GM18870 (cell line): Measurements from ENCODE around the gene ZKSCAN7.
"Not testable (repeated sequence)": the region's sequence is repeated elsewhere in the genome, so short reads cannot be mapped to it uniquely, and the experiment has no call there.

Source experiments
- ATAC-seq: cut with Tn5 transposase; IDR thresholded peaks from one replicate; pipeline ENCODE4 v1.9.1; 2021; ENCODE audit warnings: moderate library complexity; ENCODE audit not compliant: unreplicated experiment

ZKSCAN7 gene

DNA sequence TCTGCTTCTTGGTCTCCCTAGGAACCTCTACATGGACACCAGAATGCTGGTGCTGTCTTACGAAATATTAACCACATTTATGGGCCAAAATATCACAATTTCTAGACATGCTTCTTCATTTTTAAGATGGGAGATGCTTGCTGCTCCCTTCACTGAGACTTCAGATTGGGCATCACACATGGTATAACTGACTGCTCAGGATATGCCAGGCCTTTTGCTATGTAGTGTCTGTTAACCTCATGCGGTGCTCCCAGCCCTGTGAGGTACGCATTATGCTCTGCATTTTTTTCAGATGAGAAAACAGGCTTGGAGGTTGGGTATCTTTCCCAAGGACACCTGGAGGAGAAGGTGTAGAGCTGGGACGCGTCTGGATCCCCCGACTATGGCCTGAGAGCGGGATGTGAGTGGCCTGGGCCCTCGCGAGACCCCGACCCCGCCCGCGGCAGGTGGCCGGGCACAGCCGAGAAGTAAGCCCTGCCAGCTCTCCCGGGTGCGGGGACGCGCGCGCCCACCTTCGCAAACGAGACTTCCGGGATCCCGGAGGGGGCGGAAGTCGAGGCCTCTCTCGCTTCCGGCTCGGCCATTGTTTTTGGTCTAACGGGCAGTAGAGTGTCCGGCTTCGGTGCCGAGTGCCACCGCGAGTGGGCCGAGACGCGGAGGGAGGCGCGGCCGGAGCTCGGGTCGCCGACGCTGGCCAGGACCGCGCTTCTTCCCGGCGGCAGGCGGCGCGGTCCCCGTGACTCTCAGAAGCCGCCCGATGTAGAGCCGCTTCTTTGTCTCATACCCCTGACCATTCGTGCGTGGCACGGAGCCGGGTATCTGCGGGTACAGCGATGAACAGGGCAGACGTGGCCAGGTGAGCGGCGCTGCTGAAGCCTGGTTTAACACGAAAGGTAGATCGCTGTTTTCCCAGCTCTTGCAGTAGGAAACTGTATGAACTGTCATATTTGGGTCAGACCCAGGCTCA lies at the start of gene ZKSCAN7:
Gene ZKSCAN7, plus strand, starts transcription at position 568 of the 967 bp plus-strand sequence. CDS start 1,855 bp downstream, outside the sequence.
- ATAC-seq = no peak

DNA sequence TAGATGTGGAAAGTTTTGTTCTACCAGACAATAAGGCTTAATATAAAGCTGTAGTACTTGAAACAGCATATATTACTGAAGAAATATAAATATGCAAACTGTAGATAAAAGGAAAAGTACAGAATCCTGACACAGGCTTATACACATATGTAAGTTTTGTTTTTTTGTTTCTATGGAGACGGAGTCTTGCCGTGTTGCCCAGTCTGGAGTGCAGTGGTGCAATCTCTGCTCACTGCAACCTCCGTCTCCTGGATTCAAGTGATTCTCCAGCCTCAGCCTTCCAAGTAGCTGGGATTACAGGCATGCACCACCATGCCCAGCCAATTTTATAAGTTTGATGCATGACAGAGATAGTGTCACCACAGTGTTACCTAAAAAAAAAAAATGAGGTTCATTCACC lies 48.4 kb upstream of the ZKSCAN7 start:
- ATAC-seq = no peak

DNA sequence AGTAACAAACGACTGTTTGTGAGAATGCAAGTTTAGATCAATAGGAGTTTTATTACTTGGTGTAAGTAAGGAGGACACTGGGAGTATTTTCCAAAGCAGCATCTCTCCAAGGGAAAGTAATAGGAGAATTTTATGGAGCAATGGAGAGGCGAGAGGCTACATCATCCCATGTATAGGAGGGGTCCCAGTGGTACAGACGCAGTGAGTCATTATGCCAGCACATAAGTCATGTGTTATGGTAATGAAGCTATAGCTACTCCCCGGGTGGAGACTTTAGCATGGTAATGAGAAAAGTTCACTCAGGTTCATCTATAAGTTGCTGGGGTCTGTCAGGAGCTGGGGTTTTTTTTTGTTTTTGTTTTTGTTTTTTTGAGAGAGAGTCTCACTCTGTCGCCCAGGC lies 48.0 kb upstream of the ZKSCAN7 start:
- no peak for ATAC-seq

DNA sequence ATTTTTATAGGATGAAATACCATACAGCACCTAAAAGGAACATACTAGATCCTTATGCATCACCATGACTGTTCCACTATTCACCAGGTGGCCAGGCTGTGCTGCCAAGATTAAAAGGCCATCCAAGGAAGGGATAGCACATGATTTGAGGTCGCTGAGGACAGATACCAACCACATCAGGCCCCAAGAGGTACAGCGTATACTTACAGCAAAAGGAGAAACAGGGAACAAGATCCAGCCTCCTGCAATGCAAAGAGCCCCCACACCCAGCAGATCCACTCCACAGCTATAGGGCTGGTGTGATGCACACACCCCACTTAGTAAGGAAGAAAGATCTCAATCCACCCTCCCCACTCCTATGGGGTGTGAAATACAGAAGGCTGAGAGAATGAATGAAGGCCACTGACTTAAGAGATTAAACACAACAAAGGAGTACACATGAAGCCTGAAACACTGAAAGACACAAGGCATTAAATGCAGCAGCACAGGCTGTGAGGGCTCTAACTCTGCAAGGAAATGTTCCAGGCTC lies 45.5 kb upstream of the ZKSCAN7 start:
- no peak for ATAC-seq

DNA sequence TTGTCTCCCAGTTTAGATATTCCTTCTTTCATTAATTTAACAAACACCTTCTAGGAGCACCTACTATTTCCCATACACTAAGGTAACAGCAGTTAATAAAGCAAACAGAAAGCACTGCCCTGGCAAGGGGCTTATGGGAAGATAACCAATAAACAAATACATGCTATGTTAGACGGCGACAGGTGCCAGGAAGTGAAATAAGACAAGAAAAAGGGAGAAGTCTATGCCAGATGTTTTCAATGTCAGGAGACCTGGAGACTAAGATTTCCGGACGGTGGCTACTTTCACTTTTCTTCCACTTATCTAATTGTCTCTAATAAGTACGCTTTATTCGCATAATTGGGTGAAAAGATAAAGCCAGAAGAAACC lies 45.0 kb upstream of the ZKSCAN7 start:
- ATAC-seq = no peak

DNA sequence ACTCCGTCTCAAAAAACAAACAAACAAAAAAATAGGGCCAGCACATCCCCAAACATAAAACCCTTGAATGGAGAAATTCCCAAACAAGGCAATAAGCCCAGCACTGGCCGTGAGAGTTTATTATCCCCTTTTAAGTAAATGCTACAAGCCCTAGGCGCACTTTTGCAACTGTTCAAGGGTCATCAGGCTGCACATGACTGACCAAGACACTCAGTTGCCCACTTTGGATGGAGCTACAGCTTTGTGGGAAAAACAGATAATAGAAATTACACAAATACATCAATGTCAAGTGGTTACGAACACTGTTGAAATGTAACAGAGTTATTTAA lies 43.8 kb upstream of the ZKSCAN7 start:
- ATAC-seq = no peak

DNA sequence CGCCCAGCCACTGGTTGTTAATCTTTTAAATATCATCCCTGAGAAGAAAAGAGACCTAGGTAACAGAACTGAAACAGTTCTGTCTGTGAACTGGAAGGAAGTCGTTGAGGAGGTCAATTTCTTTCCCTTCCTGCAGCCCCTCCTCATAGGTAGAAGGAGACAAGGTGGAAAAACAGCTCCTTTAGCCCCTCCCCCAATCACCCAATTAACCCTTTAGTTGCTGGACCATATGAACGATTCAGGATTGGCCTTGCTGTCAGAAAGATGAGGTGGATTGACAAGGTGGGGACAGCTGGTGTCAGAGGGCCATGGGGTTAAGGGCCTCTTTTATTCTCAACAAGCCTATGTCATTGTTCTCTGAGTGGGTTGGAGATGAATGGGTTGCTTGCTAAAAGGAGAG lies 41.5 kb upstream of the ZKSCAN7 start:
- ATAC-seq = no peak

DNA sequence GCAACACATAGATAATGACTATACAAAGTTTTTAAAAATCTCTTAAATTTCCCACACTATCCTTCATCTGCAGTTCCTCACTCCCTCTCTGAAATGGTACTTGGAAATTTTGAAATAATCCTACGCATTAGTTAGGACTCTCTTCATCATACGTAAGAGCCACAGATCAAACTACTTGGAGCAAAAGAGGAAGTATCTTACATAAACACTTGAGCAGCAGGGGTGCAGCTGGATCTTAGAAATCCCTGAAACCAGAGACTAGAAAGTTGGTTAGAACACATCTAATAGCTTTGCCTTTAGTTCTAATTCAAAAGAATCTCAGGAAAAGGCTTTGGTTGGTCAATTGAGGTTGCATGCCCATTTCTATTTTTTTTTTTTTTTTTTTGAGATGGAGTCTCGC lies 38.8 kb upstream of the ZKSCAN7 start:
- ATAC-seq = no peak

DNA sequence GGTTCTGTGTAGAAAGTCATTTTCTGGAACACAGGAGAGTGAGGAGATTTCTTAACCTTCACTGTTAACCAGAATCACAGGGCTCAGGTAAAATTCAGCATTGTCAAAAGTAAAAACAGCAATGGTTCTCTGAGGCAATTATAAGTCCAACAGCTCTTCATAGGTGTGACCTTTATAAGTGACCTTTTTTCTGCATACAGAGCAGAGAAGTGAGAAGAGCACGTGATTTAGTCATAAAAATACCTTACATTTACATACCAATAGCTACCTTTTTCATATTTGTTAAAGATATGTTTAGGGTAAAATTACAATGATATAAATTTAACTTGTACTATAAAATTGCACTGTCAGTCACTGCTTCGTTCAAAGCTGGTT lies 36.2 kb upstream of the ZKSCAN7 start:
- no peak for ATAC-seq

DNA sequence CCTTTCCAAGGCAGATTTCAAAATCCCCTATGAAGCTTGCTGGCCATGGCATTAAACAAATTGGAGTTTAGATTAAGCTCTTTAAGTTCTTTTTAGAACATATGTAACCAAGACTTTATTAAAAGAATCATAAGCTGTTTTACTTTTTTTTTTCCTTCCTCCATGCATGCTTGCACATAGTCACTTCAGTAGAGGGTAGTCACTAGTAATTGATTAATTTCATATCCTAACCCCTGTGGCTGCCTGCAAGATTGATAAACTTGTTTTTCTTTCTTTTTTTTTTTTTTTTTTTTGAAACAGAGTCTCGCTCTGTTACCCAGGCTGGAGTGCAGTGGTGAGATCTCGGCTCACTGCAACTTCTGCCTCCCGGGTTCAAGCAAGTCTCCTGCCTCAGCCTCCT lies 33.3 kb upstream of the ZKSCAN7 start:
- ATAC-seq = no peak

DNA sequence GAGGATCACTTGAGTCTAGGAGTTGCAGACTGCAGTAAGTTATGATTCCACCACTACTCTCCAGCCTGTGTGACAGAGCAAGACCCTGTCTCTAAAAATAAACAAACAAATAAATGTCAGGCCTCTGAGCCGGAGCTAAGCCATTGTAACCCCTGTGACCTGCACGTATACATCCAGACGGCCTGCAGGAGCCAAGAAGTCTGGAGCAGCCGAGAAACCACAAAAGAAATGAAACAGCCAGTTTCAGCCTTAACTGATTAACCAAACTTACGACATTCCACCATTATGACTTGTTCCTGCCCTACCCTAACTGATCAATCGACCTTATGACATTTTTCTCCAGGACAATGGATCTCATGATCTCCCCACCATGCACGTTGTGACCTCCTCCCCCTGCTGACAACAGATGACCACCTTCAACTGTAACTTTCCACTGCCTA lies 32.5 kb upstream of the ZKSCAN7 start:
- no peak for ATAC-seq

DNA sequence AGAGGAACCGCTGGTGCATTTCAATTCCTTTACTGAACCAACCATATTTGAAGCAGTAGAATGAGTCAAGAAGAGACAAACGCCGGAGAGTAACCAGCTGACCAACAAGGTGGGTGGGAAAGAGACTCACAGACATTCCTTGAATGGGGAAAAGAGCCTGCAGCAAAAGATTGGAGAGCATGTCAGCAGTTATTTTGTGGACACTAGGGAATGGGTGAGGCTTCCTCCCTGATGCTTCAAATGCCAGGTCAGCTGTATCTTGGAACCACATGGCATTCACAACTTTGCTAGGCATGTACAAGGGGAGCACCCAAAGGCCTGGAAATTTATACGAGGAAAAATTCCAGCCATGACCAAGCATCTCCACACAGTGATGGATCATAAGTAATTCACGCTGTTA lies 29.9 kb upstream of the ZKSCAN7 start:
- no peak for ATAC-seq

DNA sequence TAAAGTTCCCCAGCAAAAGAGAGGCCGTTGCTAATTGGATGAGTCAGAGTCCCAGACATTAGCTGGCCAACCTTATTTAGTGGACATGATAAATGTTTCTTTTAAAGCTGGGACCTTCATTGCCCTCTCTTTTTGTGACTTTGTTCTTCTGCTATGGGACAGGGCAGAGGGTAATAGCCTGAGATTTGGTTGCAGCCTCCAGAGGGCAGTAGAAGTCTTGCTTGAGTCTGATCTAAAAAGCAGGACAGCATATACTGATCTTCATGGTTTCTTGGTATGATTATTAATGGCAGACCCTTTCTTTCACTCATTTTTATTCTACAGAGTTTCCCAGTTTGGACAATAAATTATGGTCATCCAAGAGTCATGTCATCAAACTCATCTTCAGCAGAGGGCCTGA lies 25.1 kb upstream of the ZKSCAN7 start:
- ATAC-seq = no peak

DNA sequence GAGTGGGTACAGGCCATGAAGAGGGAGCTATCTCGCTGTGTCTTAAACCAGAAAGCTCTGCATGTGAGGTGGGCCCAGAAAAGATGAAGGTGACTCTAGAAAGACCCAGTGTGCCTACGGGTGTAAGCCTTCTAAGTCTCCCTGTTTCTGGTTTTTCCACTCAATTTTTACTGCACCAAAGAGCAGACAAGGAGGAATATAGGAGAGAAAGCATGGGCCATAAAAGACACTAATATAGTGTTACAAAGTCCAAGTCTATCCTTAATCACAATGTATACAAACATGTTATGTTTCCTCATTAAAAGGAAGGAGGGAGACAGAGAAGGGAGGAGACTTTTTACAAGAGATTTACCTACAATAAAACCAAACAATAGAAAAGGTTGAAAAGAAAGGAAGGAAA lies 24.1 kb upstream of the ZKSCAN7 start:
- no peak for ATAC-seq

DNA sequence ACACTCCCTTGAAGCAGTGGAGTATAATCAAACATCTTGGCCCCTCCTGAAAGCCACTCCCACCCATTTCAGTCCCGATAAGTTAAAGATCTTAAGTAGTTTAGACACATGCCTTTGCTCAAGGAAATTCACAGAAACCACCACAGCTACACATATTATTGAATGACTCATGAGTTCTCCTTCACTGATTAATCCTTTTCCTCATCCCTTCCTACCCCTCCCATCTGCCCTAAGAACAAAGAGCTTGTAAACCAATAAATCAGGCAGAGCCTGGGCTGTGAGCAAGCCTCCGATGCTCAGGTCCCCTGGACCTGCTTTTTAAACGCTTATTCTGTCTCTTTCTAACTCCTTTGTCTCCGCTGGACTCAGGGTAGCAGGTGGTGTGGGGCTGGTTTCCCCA lies 20.3 kb upstream of the ZKSCAN7 start:
- not testable (repeated sequence) for ATAC-seq

DNA sequence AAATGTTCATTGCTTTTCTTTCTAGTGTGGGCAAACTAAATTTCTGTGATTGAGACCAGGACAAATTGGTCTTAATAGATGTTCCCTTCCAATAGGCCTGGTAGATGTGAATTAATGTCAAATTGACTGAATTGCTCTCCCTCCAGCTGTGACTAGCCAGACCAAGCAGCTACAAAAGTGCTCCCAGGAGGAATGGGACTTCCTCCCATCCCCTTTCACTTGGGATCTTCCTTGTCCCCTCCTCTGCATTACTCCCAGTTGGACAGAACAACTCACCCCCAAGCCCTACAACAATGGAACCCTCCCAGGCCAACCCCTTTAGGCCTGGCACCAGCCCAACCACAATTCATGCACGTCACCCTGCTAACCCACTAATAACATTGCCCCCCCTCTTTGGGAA lies 19.6 kb upstream of the ZKSCAN7 start:
- ATAC-seq = no peak

DNA sequence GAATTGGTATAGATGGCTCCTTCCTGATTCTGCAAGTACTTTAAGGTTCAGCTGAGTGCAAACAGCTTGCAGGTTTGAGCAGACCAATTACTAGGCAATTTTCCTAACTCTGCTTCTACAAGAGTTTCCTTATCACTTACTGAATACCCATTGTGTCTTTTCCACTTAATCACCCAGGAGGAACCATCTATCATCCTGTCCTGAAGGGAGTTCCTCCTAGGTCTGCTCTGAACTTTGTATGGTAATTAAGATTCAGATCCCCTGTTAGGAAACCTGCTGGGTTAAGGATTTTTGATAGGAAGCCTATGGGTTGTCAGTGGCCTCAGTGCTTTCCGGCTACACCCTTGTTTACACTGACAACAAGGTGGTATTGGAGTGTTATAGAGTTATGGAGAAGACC lies 10.2 kb upstream of the ZKSCAN7 start:
- not testable (repeated sequence) for ATAC-seq

DNA sequence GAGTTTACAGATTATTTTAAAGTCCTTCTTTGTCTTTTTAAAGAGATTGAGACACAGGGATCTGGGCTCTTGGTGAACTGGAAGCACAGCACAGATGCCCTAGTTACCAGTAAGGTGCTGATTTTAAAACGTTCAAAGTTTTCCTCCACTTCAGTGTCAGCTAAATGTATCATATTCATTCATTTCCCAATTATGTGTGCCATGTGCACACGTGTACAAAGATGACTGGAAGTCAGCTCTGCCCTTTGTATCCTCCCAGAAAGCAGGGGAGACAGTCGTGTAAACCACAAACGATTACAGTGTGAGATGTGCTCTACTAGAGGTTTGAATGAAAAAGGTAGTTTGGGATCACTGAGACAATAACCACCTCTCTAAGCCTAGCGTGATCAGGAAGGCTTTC lies 730 bp downstream of the ZKSCAN7 start:
- no peak for ATAC-seq

DNA sequence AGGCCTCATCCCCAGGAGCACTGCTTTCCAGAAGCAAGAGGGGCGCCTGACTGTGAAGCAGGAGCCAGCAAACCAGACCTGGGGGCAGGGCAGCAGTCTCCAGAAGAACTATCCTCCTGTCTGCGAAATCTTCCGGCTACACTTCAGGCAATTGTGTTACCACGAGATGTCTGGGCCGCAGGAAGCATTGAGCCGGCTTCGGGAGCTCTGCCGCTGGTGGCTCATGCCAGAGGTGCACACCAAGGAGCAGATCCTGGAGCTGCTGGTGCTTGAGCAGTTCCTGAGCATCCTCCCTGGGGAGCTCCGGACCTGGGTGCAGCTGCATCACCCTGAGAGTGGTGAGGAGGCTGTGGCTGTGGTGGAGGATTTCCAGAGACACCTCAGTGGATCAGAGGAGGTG lies 2.1 kb downstream of the ZKSCAN7 start:
- no peak for ATAC-seq

DNA sequence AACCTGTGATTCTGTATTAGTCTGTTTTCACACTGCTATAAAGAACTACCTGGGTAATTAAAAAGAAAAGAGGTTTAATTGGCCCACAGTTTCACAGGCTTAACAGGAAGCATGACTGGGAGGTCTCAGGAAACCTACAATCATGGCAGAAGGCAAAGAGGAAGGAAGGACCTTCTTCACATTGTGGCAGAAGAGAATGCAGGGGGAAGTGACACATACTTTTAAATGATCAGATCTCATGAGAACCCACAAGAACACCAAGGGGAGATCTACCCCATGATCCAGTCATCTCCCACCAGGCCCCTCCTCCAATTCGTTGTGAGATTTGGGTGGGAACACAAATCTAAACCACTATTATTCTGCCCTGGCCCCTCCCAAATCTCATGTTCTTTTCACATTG lies 6.1 kb downstream of the ZKSCAN7 start:
- ATAC-seq = no peak

DNA sequence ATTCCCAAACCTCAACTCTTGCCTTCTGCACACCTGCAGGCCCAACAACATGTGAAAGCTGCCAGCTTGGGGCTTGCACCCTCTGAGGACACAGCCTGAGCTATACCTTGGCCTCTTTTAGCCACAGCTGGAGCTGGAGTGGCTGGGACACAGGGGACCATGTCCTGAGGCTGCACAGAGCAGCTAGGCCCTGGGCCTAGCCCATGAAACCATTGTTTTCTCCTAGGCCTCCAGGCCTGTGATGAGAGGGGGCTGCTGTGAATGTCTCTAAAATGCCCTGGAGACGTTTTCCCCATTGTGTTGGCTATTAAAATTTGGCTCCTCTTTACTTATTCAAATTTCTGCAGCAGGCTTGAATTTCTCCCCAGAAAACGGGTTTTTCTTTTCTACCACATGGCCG lies 7.2 kb downstream of the ZKSCAN7 start:
- no peak for ATAC-seq

DNA sequence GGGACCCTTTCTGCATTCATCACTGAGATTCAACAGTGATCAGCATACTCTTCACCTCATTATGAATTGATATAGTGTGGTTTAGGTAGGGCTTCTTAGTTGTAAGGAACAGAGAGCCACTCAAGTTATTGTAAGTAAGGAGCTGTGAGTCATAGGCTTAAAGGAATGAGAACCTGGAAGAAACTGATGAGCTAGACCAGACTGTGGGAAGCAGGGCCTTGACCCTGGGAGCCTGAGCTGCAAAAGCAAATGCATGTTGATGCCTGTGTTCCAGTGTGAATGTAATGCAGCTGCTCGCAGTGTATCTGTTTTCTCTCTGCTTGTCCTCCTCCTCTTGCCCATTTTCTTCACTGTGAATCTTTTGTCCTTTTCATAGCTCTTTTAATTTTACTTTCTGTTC lies 13.6 kb downstream of the ZKSCAN7 start:
- no peak for ATAC-seq

DNA sequence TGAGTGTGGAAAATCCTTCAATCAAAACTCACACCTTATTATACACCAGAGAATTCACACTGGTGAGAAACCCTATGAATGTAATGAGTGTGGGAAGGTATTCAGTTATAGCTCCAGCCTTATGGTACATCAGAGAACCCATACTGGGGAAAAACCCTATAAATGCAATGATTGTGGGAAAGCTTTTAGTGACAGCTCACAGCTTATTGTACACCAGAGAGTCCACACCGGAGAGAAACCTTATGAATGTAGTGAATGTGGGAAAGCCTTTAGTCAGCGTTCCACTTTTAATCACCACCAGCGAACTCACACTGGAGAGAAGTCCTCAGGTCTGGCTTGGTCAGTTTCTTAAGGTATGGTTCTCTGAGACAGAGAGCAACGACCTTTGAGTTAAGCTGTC lies 16.0 kb downstream of the ZKSCAN7 start:
- ATAC-seq = no peak
